ENCODE measurements around the gene TBL1Y.

GRCh38 chrY:6929237-6929636, 18.7 kb downstream of the TBL1Y start:
- TF ChIP-seq CTCF (IDR thresholded peaks at IDR 0.05; ENCODE audit: low read depth, low read length, poor library complexity, severe bottlenecking) (no peak), EZH2phosphoT487 (IDR thresholded peaks at IDR 0.05; ENCODE audit: borderline replicate concordance, low read length) (no peak)

Data from DOHH2 (cell line).